Breast epithelium (tissue), 4 donors: ENCODE results near the gene ARHGEF4. TPM values are rescaled to one million over a fixed set of nuclear protein-coding genes. Genes with fewer than 3 reads are reported as not detected.

Experiments used
- DNase-seq, 2 donors: peaks; one replicate each; pipeline ENCODE4 v3.0.0-alpha.2; 2019; ENCODE audit warnings: low spot score in 2 of 2
- H3K27ac ChIP-seq, 2 donors: fragments of 200-600 bp; sonication (generic) in 1 of 2; one replicate each; pipeline ENCODE4 v1.5.1; 2016 to 2019; ENCODE audit warnings: mild to moderate bottlenecking in 1 of 2
- H3K27me3 ChIP-seq, 2 donors: fragments of 200-600 bp; sonication (generic) in 1 of 2; one replicate each; pipeline versions ENCODE4 v1.5.1 to v1.6.0; 2017 to 2019; ENCODE audit warnings: control low read depth in 1 of 2, mild to moderate bottlenecking in 1 of 2
- H3K36me3 ChIP-seq: fragments of 200-600 bp; one replicate; pipeline ENCODE4 v1.5.1; 2019
- H3K4me1 ChIP-seq, 2 donors: fragments of 200-600 bp; sonication (generic); one replicate each; pipeline ENCODE4 v1.5.1; 2016 to 2019; ENCODE audit warnings: control low read depth in 1 of 2
- H3K4me3 ChIP-seq, 3 donors: fragments of 200-600 bp; sonication (generic); 1 replicate in 2 of 3; 2 replicates in 1 of 3; pipeline ENCODE4 v1.5.1; 2016 to 2019; ENCODE audit warnings: mild to moderate bottlenecking in 3 of 3, moderate library complexity in 2 of 3
- H3K9me3 ChIP-seq, 2 donors: fragments of 200-600 bp; sonication (generic) in 1 of 2; one replicate each; pipeline ENCODE4 v1.5.1; 2016 to 2019; ENCODE audit warnings: control low read depth in 1 of 2
- CTCF ChIP-seq, 3 donors: fragments of 450-650 bp; IDR thresholded peaks; one replicate each; pipeline ENCODE4 v1.5.1; 2016 to 2017; ENCODE audit warnings: antibody characterized with exemption in 3 of 3, mild to moderate bottlenecking in 3 of 3, moderate library complexity in 3 of 3
- POLR2A ChIP-seq: fragments of 450-650 bp; IDR thresholded peaks from one replicate; pipeline ENCODE4 v1.6.1; 2016; ENCODE audit warnings: antibody characterized with exemption, mild to moderate bottlenecking, moderate library complexity
- POLR2AphosphoS5 ChIP-seq, 3 donors: sonication (generic); formaldehyde crosslinking; IDR thresholded peaks; one replicate each; pipeline ENCODE4 v1.6.1; 2017; ENCODE audit warnings: antibody characterized with exemption in 3 of 3
- intact Hi-C: fragments of 100-400 bp; cut with DNase I; formaldehyde crosslinking; loops from one replicate; pipeline ENCODE4 v1.15.1; 2023; ENCODE audit warnings: low total_unique reads
- total RNA-seq, 3 donors: library from RNA; depleted of rRNA; stranded (reverse); fragments of >200 nt; gene quantifications; one replicate each; pipeline ENCODE4 v1.1.0, GENCODE V29; 2016

Gene ARHGEF4
- total RNA-seq, 3 donors from 2014 or later, result 7.5 to 10.1 (median 8.0) TPM

- H3K4me3 ChIP-seq, result no peak overlapping the region
- H3K27ac ChIP-seq, result no peak overlapping the region
- intact Hi-C loops, result no loop called here
- TF ChIP-seq POLR2A (no peak), CTCF (IDR thresholded peaks at IDR 0.05) (no peak), POLR2AphosphoS5 (IDR thresholded peaks at IDR 0.05) (no peak)
- H3K27me3 ChIP-seq, result peaks cover 0 to 17% of the 10 kb centered on the region in 2 donors
- no peaks in the 10 kb centered on the region for H3K4me1 ChIP-seq
- H3K9me3 ChIP-seq, result no peaks in the 10 kb centered on the region
- no peaks in the 10 kb centered on the region for H3K36me3 ChIP-seq
- no peak for DNase-seq
These were observed 6.2 kb upstream of the ARHGEF4 start for GRCh38 chr2:130830538-130830937.

- Histone ChIP-seq H3K36me3 (no peaks in the 10 kb centered on the region), H3K9me3 (no peaks in the 10 kb centered on the region), H3K4me1 (no peaks in the 10 kb centered on the region), H3K27me3 (peaks cover 0 to 26% of the 10 kb centered on the region in 2 donors), H3K27ac (no peak overlapping the region), H3K4me3 (no peak overlapping the region)
- no peak for TF ChIP-seq CTCF (IDR thresholded peaks at IDR 0.05)
- TF ChIP-seq POLR2AphosphoS5 (IDR thresholded peaks at IDR 0.05), result no peak
- no peak for TF ChIP-seq POLR2A
- no peak for DNase-seq
- intact Hi-C loops, result no loop called here
These were observed 5.4 kb upstream of the ARHGEF4 start for GRCh38 chr2:130831356-130831755.

GRCh38 chr2:130832296-130832940, 4.3 kb upstream of the ARHGEF4 start:
- DNase-seq, result no peak
- Histone ChIP-seq H3K4me1 (no peaks in the 10 kb centered on the region), H3K27me3 (peaks cover 0 to 36% of the 10 kb centered on the region in 2 donors), H3K36me3 (no peaks in the 10 kb centered on the region), H3K4me3 (no peak overlapping the region), H3K27ac (no peak overlapping the region), H3K9me3 (no peaks in the 10 kb centered on the region)
- intact Hi-C loops, result no loop called here
- TF ChIP-seq POLR2AphosphoS5 (IDR thresholded peaks at IDR 0.05), result no peak
- no peak for TF ChIP-seq POLR2A
- no peak for TF ChIP-seq CTCF (IDR thresholded peaks at IDR 0.05)

GRCh38 chr2:130834091-130834930, 2.4 kb upstream of the ARHGEF4 start:
- H3K27me3 ChIP-seq, result peaks cover 0 to 50% of the 10 kb centered on the region in 2 donors
- intact Hi-C loops, result no loop called here
- no peaks in the 10 kb centered on the region for H3K36me3 ChIP-seq
- no peaks in the 10 kb centered on the region for H3K4me1 ChIP-seq
- no peak for DNase-seq
- no peak overlapping the region for H3K27ac ChIP-seq
- TF ChIP-seq POLR2AphosphoS5 (IDR thresholded peaks at IDR 0.05) (no peak), POLR2A (no peak), CTCF (IDR thresholded peaks at IDR 0.05) (no peak)
- H3K4me3 ChIP-seq, result no peak overlapping the region
- H3K9me3 ChIP-seq, result no peaks in the 10 kb centered on the region
